HG03039 (cell line): ENCODE data around the gene COL2A1.

Experiments
- ATAC-seq: cut with Tn5 transposase; IDR thresholded peaks from one replicate; pipeline ENCODE4 v1.9.1; 2021; ENCODE audit warnings: mild to moderate bottlenecking, moderate library complexity; ENCODE audit not compliant: unreplicated experiment

Gene COL2A1

GRCh38 chr12:47949441-47950341 lies 54.6 kb downstream of the COL2A1 start:
- ATAC-seq = no peak

DNA sequence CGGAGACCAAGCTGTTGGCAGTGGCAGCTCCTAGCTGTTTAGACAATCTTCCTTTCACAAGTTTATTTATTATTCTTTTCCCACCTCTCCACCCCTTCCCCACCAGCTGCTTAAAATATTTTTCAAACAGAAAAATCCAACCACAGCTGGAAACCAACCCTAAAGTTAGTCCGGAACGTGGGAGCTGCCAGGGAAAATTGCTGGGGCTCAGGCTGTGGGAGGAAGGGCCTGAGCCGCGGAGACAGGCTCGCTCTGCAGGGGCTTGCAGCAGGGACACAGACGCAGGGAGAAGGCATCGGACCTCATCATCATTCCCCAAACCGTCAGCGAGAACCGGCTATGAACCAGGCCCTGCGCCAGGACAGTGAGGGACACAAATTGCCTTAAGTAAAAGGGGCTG lies 56.9 kb downstream of the COL2A1 start:
- ATAC-seq = no peak

GRCh38 chr12:47946413-47947323 lies 57.6 kb downstream of the COL2A1 start:
- ATAC-seq = no peak

DNA sequence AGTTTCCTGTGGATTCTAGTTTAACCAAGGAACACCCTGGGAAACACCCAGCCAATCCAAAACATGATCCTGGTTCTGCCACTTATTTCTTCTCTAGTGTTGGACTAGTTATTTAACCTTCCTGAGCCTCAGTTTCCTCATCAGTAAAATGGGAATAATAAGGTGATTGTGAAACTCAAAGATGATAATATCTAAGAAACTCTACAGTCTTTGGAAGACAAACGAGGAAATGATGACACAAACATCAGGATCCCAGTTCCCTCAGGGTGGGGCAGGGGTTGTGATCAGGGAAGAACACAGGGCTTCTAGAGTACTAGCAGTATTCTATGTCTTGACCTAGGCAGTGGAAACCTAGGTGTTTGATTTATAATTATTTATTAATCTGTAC lies 58.9 kb downstream of the COL2A1 start:
- ATAC-seq = no peak

DNA sequence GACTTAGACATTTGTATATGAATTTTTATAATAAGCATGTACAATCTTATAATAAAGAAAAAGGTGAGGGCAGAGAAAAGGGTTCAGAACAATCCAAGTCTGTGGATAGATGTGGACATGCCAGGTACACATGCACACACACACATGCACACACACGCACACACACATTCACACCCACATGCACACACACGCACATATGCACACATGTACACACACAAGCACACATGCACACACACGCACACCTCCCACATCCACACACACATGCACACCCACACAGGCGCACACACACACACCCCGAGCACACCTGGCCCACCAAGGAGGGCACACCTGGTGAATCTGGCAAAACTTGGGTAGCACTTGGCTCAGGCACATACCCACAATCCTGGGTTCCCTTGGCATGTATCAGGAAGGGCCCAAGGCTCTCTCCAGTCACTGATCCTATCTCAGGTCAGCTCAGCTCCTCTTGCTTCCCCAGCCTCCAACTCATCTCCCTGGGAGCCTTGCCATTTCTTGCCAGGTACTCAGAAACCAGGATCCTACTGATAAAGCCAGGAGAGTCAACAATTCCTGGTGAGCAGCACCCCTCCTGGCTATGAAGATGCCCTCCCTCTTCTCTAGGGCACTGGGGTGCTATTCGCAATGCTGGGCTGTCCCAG lies 59.5 kb downstream of the COL2A1 start:
- no peak for ATAC-seq

DNA sequence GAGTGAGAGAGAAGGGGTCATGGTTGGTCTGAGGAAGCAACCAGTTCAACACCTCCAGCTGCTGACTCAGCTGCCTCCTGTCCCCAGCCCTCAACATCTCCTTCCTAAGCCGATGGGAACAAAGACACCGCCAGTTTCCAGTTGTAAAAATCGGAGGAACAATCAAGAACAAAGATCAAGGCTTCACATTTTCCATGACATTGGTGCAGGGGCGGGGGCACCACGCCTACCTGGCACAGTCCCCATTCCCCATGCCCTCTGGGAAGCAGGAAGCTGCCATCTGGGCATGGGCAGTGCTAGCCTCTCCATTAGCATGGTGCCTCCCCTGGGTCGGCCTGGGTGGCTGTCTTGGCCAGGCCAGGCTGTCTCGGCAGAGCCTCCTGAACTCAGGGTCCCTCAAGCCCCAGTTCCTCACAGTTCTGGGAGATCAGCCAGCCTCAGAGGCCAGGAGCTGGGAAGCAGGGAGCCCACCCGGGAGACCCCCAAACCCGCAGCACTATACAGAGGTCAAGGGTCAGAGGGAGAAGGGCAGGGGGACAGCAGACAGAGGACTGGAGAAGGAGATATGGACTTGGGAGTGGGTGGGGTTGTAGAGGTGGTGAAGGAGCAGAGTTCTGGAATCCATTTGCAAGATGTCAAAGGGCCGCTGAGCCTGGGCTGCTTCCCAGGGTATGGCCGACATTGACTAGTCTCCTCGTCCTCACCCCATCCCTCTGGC lies 60.5 kb downstream of the COL2A1 start:
- no peak for ATAC-seq

- ATAC-seq = no peak
Observed at GRCh38 chr12:47942614-47943225, 61.6 kb downstream of the COL2A1 start.

- no peak for ATAC-seq
Observed at GRCh38 chr12:47941871-47942613, 62.2 kb downstream of the COL2A1 start.

DNA sequence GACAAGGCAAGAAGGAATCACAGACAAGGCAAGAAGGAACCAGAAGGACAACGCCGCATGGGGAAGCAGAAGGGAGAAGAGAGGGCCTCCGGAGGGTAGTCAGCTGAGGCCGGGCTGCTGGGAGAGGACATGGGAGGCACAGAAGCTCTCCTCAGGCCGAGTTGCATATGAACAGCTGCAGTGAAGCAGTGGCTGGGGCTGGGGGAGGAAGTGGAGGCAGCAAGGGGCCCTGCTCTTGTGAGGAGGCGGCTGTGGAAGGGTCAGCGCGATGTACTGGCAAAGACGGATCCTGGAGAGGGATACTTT lies 62.8 kb downstream of the COL2A1 start:
- no peak for ATAC-seq

GRCh38 chr12:47940773-47941474 lies 63.4 kb downstream of the COL2A1 start:
- no peak for ATAC-seq

- no peak for ATAC-seq
Observed at GRCh38 chr12:47939009-47939601, 65.2 kb downstream of the COL2A1 start.

DNA sequence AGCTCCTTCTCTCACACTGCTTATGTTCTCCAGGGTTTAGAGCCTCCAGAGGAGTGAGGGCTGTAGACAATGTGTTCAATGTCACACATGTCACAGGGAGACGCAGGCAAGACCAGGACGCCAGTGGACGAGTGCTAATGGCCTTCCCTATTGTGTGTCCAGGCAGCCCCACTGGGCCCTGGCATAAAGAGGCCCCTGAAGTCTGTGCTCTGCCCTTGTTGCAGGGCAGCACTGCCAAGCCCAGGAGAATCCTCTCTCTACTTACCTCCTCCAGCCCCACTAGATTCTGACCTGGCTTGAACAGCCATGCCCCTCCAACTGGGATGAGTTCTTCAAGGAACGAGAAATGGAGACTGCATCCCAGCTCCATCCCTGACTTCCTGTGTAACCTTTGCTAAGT lies 65.7 kb downstream of the COL2A1 start:
- no peak for ATAC-seq

GRCh38 chr12:47938093-47938492 lies 66.2 kb downstream of the COL2A1 start:
- no peak for ATAC-seq

GRCh38 chr12:47935184-47935583 lies 69.1 kb downstream of the COL2A1 start:
- no peak for ATAC-seq

- no peak for ATAC-seq
Observed at GRCh38 chr12:47931187-47931586, 73.1 kb downstream of the COL2A1 start.

DNA sequence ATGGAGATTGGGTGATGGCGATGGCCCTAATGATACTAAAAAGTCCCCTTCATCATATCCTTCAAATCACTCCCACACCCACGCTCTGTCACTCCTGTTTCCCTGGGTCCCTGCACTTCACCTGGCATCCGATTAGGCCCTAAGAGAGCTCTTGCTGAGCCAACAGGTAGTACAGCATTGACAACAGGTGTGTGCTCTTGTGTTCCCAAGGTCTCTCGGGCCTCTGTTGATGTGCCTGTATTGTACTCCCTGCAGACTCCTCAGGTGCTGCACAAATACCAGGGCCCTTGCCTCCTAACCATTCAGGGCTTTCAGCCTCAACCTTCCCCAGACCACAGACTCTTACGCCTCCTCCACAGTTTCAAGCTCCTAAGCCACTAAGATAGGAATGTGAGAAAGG lies 73.6 kb downstream of the COL2A1 start:
- no peak for ATAC-seq

GRCh38 chr12:47927346-47927745 lies 76.9 kb downstream of the COL2A1 start:
- no peak for ATAC-seq
